PC-9 (cell line): ENCODE results near the gene CD2AP.

Source experiments
- EZH2 ChIP-seq: fragments of 200-600 bp; sonication (generic); IDR thresholded peaks from 2 replicates; pipeline ENCODE4 v1.8.0; 2017; ENCODE audit warnings: antibody characterized with exemption, low read depth
- TF ChIP-seq, protein P1 (sequence below): fragments of 200-600 bp; sonication (generic); conservative IDR thresholded peaks from 2 replicates; pipeline ENCODE4 v1.6.1; 2017; ENCODE audit warnings: mixed run types, antibody characterized with exemption, mild to moderate bottlenecking, moderate library complexity

DNA sequence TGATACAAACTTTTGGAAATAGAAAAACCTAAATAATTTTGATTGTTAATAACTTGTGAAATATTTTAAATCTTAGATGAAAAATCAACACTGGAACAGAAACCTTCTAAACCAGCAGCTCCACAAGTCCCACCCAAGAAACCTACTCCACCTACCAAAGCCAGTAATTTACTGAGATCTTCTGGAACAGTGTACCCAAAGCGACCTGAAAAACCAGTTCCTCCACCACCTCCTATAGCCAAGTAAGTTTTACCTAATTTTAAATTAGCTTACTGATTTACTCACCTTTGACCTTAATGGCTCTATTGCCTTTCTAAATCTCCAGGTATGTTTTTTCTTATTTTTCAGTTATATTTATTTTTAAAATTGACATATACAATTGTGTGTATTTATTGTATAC is 118.2 kb downstream of the CD2AP start:
- TF ChIP-seq, protein P1, sequence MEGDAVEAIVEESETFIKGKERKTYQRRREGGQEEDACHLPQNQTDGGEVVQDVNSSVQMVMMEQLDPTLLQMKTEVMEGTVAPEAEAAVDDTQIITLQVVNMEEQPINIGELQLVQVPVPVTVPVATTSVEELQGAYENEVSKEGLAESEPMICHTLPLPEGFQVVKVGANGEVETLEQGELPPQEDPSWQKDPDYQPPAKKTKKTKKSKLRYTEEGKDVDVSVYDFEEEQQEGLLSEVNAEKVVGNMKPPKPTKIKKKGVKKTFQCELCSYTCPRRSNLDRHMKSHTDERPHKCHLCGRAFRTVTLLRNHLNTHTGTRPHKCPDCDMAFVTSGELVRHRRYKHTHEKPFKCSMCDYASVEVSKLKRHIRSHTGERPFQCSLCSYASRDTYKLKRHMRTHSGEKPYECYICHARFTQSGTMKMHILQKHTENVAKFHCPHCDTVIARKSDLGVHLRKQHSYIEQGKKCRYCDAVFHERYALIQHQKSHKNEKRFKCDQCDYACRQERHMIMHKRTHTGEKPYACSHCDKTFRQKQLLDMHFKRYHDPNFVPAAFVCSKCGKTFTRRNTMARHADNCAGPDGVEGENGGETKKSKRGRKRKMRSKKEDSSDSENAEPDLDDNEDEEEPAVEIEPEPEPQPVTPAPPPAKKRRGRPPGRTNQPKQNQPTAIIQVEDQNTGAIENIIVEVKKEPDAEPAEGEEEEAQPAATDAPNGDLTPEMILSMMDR = no peak
- TF ChIP-seq EZH2 = no peak
